GM19395 (cell line): Measurements from ENCODE around the gene ZNF304.

Source experiments
- ATAC-seq: cut with Tn5 transposase; IDR thresholded peaks from one replicate; pipeline ENCODE4 v1.9.1; 2021; ENCODE audit warnings: mild to moderate bottlenecking, moderate library complexity; ENCODE audit not compliant: unreplicated experiment

The ZNF304 gene

GRCh38 chr19:57350877-57351805, at the start of gene ZNF304:
ZNF304 (plus strand) TSS chr19:57351271; CDS start chr19:57351665, 394 bp downstream.
- peak; percentile 96 for ATAC-seq

DNA sequence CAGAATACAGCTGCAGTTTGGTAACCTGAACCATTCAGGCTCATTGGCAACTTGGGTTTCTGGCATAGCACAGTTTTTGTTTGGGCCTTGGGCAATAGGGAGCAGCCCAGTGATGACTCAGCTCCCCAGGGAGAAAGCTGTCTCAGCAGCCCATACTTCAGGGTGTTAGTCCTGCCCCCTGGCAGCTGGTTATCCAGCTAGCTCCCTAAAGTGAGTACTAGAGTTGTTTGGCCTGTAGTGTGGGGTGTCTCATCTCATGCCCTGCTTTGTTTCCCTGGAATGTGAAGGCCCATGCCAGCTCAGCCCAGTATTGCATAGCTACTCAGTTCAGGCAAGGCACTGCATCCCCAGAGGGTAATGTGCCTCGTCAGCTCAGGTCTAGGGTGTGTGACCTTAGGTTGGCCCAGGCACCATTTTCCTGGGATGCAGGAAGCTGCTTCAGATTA, 49.0 kb upstream of the ZNF304 start:
- ATAC-seq: no peak

DNA sequence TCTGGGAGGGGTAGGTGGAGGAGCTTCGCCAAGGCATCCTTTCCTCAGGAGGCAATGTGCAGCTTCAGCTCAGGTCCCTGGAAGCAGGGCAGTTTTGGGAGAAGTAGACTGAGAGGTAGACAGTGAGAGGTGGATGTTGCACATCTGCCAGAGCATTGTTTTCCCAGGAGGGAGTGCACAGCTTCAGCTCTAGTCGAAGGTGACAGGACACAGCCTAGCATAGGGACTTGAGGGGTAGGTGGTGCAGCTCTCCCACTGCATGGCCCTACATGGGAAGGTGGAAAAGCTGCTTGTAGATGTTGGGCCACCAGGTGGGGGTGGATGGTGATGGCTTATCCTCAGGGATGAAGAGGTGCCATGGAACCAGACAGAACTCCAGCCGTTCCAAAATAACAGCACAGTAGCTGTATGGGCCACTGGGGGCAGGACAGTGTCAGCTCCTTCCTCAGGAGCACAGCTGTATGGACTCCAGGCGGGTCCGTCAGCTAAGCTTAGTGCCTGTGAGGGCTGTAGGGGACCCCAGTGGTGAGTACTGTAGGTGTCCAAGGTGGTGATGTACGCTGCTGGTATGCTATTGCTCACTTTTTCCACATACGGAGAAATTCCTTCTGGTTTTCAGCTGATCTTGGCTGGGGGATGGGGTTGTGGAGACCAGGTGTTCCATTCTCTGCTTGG, 48.2 kb upstream of the ZNF304 start:
- no peak for ATAC-seq

- ATAC-seq: no peak
Measured at GRCh38 chr19:57305056-57305455, 46.0 kb upstream of the ZNF304 start.

- no peak for ATAC-seq
Measured at GRCh38 chr19:57308514-57308913, 42.6 kb upstream of the ZNF304 start.

DNA sequence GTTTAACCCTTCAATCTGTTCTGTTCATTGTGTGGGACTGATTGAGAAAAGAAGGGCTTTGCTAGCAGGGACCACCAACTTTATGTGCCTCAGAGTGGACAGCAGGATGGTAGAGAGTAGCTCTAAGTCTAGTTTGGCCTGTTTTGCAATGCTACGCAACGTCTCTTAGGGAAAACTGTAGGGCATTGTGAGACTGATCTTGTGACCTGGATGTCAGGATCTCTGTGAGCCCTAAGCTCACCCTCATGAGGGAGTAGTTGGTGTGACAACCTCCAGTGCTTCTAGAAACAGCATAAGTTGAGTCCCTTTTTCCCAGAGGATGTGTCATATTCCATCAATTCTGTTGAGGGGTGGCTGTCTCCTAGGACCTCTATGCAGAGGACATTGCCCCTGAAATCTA, 40.3 kb upstream of the ZNF304 start:
- ATAC-seq: no peak

DNA sequence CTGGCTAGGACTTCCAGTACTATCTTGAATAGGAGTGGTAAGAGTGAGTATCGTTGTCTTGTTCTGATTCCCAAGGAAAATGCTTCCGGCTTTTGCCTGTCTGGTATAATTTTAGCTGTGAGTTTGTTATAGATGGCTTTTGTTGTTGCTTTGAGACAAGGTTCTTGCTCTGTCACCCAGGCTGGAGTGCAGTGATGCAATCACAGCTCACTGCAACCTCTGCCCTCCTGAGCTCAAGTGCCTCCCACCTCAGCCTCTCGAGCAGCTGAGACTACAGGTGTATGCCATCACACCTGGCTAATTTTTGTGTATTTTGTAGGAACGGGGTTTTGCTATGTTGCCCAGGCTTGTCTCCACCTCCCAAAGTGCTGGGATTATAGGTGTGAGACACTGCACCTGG, 36.9 kb upstream of the ZNF304 start:
- no peak for ATAC-seq

DNA sequence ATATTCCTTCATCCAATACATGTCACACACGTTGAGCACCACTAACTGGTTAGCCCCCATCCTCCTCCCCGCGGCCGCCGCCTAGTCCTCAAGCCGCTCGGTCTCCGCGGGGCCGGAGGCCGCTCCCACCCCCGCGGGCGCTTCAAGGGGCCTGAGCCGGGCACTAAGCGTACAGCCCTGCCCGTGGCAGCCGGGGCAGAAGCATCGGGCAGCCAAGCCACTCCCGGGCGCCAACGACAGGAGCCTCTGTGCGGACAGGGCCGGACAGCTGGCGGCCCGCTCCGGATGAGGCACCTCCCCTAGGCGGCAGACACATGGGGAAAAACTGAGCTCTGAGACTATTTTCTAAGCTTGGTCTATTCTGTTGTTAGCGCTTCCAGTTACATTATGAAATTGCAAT, 33.6 kb upstream of the ZNF304 start:
- no peak for ATAC-seq

DNA sequence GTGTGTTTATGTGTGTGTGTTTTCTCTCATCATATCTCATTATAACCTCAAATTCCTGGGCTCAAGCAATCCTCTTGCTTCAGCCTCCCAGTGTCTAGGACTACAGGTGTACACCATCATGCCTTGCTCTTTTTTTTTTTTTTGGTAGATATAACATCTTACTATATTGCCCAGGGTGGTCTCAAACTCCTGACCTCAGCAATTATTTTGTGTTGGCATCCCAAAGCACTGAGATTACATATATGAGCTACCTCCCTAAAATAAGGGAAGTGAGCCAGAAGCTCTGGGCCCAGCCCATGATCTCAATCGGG, 31.2 kb upstream of the ZNF304 start:
- no peak for ATAC-seq

DNA sequence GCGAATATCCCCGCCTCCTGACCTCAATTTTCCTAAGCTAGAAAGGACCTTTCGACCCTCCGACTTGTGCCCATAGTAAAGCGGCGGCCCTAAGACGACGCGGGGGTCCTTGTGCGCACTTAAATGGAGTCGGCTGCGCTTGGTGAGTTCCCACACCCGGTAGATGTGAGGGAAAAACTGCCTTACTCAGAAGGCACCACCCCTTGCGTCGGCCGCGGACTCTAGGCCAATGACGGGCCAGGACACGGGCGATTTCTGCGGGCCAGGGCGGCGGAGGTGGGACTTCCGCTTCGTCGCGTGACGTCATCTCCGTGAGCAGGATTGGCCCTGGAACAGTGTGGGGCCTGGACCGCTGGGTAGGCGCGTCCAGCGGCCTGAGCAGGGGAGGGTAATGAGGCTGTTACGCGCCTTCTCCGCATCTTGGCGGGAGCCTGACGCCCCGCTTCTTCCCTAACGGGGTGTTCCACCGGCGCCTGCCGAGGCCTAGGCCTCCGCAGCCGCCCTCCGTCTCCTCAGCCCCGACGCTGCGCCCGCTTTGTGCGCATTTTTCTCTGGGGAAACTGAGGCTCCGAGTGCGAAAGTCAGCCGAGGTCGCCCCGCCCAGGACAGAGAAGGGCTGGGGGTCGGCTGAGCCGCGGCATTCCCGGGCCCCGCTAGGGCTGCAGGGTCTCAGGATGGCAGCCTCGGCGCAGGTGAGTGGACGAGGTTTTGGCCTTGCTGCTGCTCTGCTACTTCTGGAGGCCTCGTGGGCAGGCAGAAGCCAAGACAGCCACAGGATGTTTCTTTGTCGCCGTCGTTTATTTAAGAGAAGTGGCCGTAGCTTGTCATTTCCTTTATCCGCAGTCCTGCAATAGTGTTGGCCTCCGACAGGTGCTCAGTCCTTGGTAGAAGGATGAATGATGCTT, 30.6 kb upstream of the ZNF304 start, which contains the start of gene ZNF543:
Gene ZNF543 (plus strand): TSS at position 293 of the 905 bp plus-strand sequence. CDS start 382 bp downstream, at position 675.
- peak; percentile 93 for ATAC-seq

GRCh38 chr19:57321116-57321515, 30.0 kb upstream of the ZNF304 start:
- ATAC-seq: no peak

DNA sequence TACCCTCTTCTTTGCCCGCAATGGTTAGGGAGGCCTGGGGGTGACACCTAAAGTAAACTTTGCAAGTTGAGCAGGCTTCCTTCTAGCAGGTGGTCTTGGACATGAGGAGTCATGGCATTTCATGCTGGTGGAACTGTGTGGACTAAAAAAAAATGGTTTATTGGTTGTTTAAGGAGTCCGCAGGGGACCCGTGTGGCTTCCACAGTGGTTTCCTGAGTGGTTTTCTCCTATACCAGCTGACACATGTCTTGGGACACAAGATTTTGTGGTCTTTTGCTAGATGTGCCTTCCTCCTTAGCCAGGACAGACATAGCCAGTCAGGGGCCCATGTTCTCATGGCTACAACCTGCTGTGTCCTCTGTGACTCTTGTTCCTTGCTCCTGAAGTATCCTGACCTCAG, 29.3 kb upstream of the ZNF304 start:
- no peak for ATAC-seq

GRCh38 chr19:57324992-57325391, 26.1 kb upstream of the ZNF304 start:
- ATAC-seq: no peak

DNA sequence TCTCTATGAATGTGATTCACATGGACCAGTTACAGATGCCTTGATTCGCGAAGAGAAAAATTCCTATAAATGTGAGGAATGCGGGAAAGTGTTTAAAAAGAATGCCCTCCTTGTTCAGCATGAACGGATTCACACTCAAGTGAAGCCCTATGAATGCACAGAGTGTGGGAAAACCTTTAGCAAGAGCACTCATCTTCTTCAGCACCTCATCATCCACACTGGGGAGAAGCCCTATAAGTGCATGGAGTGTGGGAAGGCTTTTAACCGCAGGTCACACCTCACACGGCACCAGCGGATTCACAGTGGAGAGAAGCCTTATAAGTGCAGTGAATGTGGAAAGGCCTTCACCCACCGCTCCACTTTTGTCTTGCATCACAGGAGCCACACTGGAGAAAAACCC, 23.1 kb upstream of the ZNF304 start:
- ATAC-seq: no peak

DNA sequence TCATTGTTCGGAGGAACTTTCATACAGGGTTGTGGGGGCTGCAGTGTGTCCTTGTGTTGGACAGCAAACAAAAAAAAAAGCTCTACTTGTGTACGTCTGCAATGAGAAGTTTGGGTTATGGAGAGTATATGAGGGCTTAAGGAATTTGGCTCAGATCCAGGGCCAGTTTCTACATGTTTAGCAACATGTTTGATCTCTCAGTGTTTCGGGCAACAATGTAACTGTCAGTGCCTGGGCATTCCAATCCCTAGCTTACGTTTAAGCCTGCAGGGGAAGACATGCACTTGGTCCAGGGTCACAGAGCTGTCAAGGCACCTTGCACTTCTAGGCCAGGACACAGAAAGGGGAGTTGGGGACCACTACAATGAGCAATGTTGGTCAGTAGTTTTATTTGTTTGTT, 16.9 kb upstream of the ZNF304 start:
- ATAC-seq: no peak

DNA sequence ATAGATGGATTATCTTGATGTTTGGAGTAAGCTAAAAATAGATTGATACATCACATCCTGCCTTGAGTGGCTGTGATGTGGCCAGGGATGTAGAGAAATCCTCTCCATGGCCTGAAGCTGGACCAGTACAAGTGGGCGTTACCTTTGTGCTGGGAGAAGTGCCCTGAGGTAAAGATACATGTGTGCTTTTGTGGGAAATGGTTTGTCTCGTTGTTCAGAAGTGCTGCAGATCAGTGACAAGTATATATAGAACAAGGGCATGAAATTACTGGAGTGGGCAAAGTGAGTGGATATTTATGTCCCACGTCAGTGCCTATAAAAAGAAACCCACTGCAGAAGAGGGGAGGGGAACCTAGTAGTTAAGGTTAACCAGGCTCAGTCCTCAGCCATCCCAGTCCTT, 12.2 kb upstream of the ZNF304 start:
- ATAC-seq: no peak

DNA sequence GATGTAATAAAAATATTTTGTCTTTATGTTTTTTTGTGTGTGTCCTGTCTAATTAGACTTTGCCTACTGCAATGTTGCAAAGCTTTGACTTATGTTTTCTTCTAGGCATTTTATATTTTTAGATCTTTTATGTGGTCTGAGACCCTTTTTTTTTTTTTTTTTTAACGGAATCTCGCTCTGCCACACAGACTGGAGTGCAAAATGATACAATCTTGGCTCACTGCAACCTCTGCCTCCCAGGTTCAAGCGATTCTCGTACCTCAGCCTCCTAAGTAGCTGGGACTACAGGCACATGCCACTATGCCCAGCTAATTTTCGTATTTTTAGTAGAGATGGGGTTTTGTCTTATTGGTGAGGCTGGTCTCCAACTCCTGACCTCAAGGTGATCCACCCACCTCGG, 8.5 kb upstream of the ZNF304 start:
- no peak for ATAC-seq

GRCh38 chr19:57348136-57348535, 2.9 kb upstream of the ZNF304 start:
- ATAC-seq: no peak

DNA sequence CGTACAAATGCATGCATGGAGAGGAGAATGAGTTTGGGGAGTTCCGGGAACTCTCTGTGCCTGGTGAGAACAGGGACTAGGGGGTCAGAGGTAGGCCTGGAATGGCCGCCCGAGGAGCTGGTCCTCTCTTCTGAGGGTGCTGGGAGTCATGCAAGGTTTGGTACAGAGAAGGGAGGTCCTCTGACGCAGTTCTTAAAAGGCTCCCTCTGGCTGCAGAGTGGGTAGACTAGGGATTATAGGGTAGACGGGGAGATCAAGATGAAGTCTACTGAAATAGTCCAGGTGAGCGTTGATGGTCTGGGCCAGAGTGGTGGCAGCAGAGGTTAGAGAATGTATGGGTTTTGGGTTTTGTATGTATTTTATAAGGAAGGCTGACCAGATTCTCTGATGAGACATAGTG, 796 bp downstream of the ZNF304 start:
- ATAC-seq: no peak

GRCh38 chr19:57355916-57356315, 4.8 kb downstream of the ZNF304 start:
- ATAC-seq: no peak

- no peak for ATAC-seq
Measured at GRCh38 chr19:57357406-57357805, 6.3 kb downstream of the ZNF304 start.
